Aorta (tissue), 5 donors: Measurements from ENCODE around the gene LGSN. TPM values are rescaled to one million over a fixed set of nuclear protein-coding genes. Genes with fewer than 3 reads are reported as not detected.

Source experiments
- ATAC-seq: fragments of 200-7000 bp; cut with Tn5 transposase; one replicate; pipeline ENCODE4 v1.9.1; 2022; ENCODE audit warnings: moderate library complexity; ENCODE audit not compliant: low FRiP score
- DNase-seq, 2 donors: peaks; one replicate each; pipeline ENCODE4 v3.0.0-alpha.2; 2020
- H3K27ac ChIP-seq, 2 donors: one replicate each; pipeline ENCODE4 v1.5.1; 2013; ENCODE audit warnings: low read length in 2 of 2, mild to moderate bottlenecking in 2 of 2, moderate library complexity in 2 of 2, control low read depth in 1 of 2, inconsistent platforms in 1 of 2, low read depth in 1 of 2
- H3K27me3 ChIP-seq, 2 donors: one replicate each; pipeline ENCODE4 v1.6.1; 2013; ENCODE audit warnings: control low read depth in 1 of 2, low read length in 1 of 2, mild to moderate bottlenecking in 1 of 2, moderate library complexity in 1 of 2; ENCODE audit not compliant: insufficient read depth in 2 of 2, control insufficient read depth in 1 of 2
- H3K36me3 ChIP-seq, 2 donors: one replicate each; pipeline ENCODE4 v1.6.1; 2013; ENCODE audit warnings: control low read depth in 1 of 2, low read length in 1 of 2, mild to moderate bottlenecking in 1 of 2; ENCODE audit not compliant: insufficient read depth in 2 of 2, control insufficient read depth in 1 of 2
- H3K4me1 ChIP-seq, 2 donors: one replicate each; pipeline ENCODE4 v1.6.1; 2013; ENCODE audit warnings: low read length in 2 of 2, control low read depth in 1 of 2, mild to moderate bottlenecking in 1 of 2, moderate library complexity in 1 of 2; ENCODE audit not compliant: insufficient read depth in 2 of 2, control insufficient read depth in 1 of 2
- H3K4me3 ChIP-seq, 2 donors: one replicate each; pipeline ENCODE4 v1.5.1; 2013; ENCODE audit warnings: low read length in 2 of 2, control low read depth in 1 of 2, mild to moderate bottlenecking in 1 of 2
- H3K9me3 ChIP-seq: one replicate; pipeline ENCODE4 v1.6.1; 2013; ENCODE audit warnings: mild to moderate bottlenecking, low read length; ENCODE audit not compliant: control insufficient read depth
- WGBS, 2 donors: extraction: QIAGEN DNeasy Blood & Tissue Kit; methylation state at CpG; one replicate each; pipeline ENCODE4 v1.1.7; 2013; 5-methylcytosine and 5-hydroxymethylcytosine counted together
- intact Hi-C, 2 donors: fragments of 100-400 bp; cut with DNase I; formaldehyde crosslinking; loops; one replicate each; pipeline versions ENCODE4 v1.14.2 to v1.15.0; 2022
- polyA plus RNA-seq, 2 donors: library from polyadenylated mRNA; stranded (reverse); fragments of 200-250 nt; gene quantifications; one replicate each; pipeline ENCODE4 v1.2.3, GENCODE V29; 2013
- total RNA-seq, 2 donors: library from RNA; stranded (reverse); fragmentation: NEBNext Ultra II Directional; extraction: Animal tissue kit (Norgen Biotek cat#: 25700); gene quantifications; one replicate each; pipeline ENCODE4 v1.2.1, GENCODE V29; 2021
- donor health status: healthy with polysubstance abuse.
- donor health status: Bipolar disorder and iron deficiency.
- donor health status: DM: no; HTN: no; CAD: no.
- donor health status: DM: no; HTN: no; CAD: no.
- donor health status: DM: yes; HTN: yes; CAD: no.

Gene LGSN
- total and polyA plus RNA-seq, 4 donors, result not detected

DNA sequence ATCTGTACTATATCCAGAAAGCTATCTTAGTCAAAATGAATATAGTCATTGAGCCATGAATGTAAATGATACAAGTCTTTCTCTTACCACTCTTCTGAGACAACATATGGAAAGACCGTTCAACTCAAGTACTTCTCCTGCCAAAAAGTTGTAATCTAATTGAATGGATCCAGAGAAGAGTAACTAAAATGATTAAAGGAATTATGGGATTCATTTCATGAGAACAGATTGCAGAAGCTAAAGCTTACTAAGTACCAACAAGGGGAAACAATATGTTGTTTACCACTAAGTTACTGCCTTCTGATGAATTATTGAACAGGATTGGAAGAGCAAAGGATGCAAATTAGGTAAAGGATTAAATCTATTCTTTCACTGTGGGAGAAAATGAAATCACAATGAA is 2.0 kb upstream of the LGSN start:
- DNase-seq (no peak), ATAC-seq (no peak)
- Histone ChIP-seq H3K4me3 (no peak overlapping the region), H3K36me3 (no peaks in the 10 kb centered on the region), H3K9me3 (no peaks in the 10 kb centered on the region), H3K4me1 (no peaks in the 10 kb centered on the region), H3K27me3 (no peaks in the 10 kb centered on the region), H3K27ac (no peak overlapping the region)
- intact Hi-C loops, result no loop called here
- 84 to 88% methylated on average over 1 of the region's 1 CpG for WGBS, 2 donors

DNA sequence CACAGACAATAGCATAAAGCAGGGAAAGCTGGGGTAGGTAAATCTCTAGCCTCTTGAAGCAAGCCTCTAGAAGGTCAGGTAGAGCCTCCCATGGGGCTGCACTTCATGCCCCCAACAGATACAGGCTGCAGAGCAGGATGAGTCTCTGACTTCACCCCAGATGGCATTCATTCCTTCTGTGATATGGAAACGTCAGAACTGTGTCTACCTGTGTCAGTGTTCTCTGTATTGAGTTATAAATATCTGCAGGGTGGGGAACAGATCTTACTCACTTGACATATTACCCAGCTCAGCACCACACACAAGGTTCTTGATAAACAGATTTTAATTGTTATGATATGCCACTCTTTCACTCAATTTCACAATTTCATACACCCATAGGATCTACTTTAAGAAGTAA is 2.1 kb downstream of the LGSN start:
- intact Hi-C loops, result no loop called here
- ATAC-seq (no peak), DNase-seq (no peak)
- no peak overlapping the region for H3K27ac ChIP-seq
- no peaks in the 10 kb centered on the region for H3K9me3 ChIP-seq
- no peaks in the 10 kb centered on the region for H3K27me3 ChIP-seq
- H3K4me1 ChIP-seq, result no peaks in the 10 kb centered on the region
- 20 to 23% methylated on average over 1 of the region's 1 CpG for WGBS, 2 donors
- no peak overlapping the region for H3K4me3 ChIP-seq
- no peaks in the 10 kb centered on the region for H3K36me3 ChIP-seq

DNA sequence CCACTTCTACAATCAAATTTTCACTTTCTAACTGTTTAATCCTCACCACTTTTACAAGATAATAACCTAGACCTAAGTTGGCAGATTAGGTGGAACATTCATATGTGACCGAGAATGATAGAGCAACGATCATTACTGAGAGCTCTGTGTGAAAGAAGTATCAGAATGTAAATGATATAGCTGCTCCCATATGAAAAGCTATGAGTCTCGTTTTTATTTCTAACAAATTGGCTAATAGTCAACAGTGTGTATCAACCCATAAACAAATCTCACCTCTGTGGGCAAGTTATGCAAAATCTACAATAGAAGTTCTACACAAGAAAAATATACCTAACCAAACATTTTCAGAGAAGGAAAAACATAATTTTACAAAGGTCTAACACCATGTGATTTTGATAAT is 3.7 kb downstream of the LGSN start:
- Histone ChIP-seq H3K4me1 (no peaks in the 10 kb centered on the region), H3K9me3 (no peaks in the 10 kb centered on the region), H3K27me3 (no peaks in the 10 kb centered on the region), H3K36me3 (no peaks in the 10 kb centered on the region), H3K4me3 (no peak overlapping the region), H3K27ac (no peak overlapping the region)
- 69 to 78% methylated on average over 3 of the region's 3 CpGs for WGBS, 2 donors
- DNase-seq (no peak), ATAC-seq (no peak)
- intact Hi-C loops, result no loop called here

DNA sequence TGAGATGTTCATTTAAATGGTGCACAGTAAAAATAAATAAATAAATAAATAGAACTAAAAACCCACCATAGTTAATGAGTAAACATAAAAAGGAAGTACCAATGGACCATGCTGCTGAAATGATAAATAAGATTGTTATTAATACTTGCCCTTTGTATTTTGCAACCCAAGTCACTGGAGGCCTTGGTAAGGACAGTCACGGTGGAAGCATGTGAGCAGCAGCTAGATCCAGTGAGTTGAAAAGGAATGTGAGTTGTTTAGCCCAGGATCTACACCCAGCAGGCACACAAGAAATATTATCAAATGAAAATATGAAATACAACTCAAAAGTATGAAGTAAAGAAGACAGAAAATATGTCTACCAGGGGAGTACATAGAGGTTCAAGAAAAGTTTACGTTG is 6.7 kb downstream of the LGSN start:
- H3K9me3 ChIP-seq, result no peaks in the 10 kb centered on the region
- ATAC-seq, result no peak
- H3K27ac ChIP-seq, result no peak overlapping the region
- no peak for DNase-seq
- no peaks in the 10 kb centered on the region for H3K36me3 ChIP-seq
- no peaks in the 10 kb centered on the region for H3K4me1 ChIP-seq
- intact Hi-C loops, result no loop called here
- 88 to 91% methylated on average over 2 of the region's 2 CpGs for WGBS, 2 donors
- no peaks in the 10 kb centered on the region for H3K27me3 ChIP-seq
- no peak overlapping the region for H3K4me3 ChIP-seq

DNA sequence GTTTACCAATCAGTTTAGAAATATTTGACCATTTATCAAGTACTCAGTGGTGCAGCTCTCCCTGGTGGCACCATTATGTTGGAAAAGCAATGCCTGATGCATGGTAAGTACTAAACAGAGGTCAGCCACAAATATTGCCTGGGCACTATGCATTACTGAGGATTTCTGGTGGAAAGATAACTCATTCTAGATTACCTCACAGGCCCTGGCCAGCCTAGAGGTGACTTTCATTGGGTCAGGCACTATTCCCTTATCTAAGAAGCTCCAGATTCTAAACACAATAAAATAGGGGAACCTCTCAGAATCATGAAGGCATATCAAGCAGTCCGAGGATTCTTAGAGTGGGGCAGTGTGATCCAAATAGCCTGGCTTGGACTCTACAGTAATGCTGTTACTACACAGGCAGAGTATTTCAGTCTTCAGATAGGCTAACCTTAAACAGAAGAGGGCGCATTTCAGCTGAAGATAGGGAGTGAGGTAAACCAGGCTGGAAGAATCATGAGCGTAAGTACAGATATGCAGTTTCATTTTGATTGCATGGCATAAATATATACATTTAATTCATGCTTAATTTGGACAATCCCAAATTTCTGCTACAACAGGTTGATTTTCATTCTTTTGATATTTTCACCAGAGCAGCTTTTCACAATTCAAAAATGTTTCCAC is 12.1 kb downstream of the LGSN start:
- no peak for DNase-seq
- no peaks in the 10 kb centered on the region for H3K27me3 ChIP-seq
- no peaks in the 10 kb centered on the region for H3K36me3 ChIP-seq
- H3K9me3 ChIP-seq, result no peaks in the 10 kb centered on the region
- H3K27ac ChIP-seq, result no peak overlapping the region
- ATAC-seq, result peak; percentile 30
- no peaks in the 10 kb centered on the region for H3K4me1 ChIP-seq
- WGBS, 2 donors, result 45% methylated on average over 3 of the region's 3 CpGs
- intact Hi-C loops, result no loop called here
- H3K4me3 ChIP-seq, result no peak overlapping the region

DNA sequence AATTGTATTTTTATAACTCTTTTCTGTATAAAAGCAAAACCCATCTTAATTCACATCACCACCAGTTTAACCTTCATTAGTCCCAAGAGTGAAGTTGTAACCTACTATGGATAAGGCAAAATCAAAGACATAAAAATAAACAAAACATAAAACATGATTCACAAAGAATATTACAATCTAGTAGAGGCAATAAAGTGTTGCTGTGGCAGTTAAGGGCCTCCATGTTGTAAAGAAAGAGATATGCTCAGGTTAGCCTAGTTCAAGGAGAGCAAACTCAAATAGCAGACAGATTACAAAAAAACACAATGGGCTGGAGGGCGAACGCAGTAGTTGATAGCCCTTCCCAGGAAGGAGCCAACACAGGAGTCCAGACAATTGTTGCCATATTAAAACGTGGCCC is 13.4 kb downstream of the LGSN start:
- intact Hi-C loops, result no loop called here
- Histone ChIP-seq H3K4me3 (no peak overlapping the region), H3K27me3 (no peaks in the 10 kb centered on the region), H3K36me3 (no peaks in the 10 kb centered on the region), H3K9me3 (no peaks in the 10 kb centered on the region), H3K27ac (no peak overlapping the region), H3K4me1 (no peaks in the 10 kb centered on the region)
- WGBS, 2 donors, result 76 to 90% methylated on average over 3 of the region's 3 CpGs
- ATAC-seq (no peak), DNase-seq (no peak)

DNA sequence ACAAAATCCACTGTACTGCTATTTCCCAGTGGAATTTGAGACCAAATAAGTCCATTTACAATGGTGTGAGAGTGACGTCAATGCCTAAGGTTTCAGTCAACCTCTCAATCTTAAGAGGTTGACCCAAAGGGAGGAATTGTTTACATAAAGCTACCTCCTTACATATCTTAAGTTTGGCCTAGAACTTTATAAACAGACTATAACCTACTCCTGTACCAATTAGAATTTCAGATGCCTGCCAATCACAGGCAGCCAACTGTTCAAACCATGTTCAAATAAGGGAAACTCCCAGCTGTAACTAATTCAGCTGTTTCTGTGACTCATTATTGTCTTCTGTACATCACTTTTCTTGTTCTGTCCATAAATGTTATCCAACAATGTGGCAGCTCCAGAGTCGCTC is 14.5 kb downstream of the LGSN start:
- intact Hi-C loops, result no loop called here
- DNase-seq (no peak), ATAC-seq (no peak)
- Histone ChIP-seq H3K27ac (no peak overlapping the region), H3K36me3 (no peaks in the 10 kb centered on the region), H3K4me3 (no peak overlapping the region), H3K9me3 (no peaks in the 10 kb centered on the region), H3K27me3 (no peaks in the 10 kb centered on the region), H3K4me1 (no peaks in the 10 kb centered on the region)
- 54 to 59% methylated on average over 2 of the region's 2 CpGs for WGBS, 2 donors

DNA sequence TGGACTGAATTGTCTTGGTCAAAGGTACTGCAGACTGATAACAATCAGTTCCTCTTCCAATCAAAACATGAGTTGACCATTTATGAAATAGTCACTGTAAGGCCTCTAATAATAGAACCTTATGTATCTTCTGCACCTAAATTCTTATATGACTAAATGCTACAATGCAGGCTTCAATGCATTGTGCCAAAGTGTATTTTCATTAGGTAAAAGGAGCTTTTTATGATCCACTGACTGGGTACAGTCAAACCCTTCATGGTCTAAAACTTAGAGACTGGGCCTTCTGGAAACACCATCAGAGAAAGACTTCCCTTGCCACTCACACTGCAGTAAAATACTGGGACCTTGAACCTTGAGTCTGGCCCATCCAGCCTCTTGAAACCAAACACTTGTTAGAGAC is 16.3 kb downstream of the LGSN start:
- no peaks in the 10 kb centered on the region for H3K9me3 ChIP-seq
- ATAC-seq (no peak), DNase-seq (no peak)
- H3K4me1 ChIP-seq, result no peaks in the 10 kb centered on the region
- H3K4me3 ChIP-seq, result no peak overlapping the region
- H3K36me3 ChIP-seq, result no peaks in the 10 kb centered on the region
- intact Hi-C loops, result no loop called here
- H3K27me3 ChIP-seq, result no peaks in the 10 kb centered on the region
- H3K27ac ChIP-seq, result no peak overlapping the region

DNA sequence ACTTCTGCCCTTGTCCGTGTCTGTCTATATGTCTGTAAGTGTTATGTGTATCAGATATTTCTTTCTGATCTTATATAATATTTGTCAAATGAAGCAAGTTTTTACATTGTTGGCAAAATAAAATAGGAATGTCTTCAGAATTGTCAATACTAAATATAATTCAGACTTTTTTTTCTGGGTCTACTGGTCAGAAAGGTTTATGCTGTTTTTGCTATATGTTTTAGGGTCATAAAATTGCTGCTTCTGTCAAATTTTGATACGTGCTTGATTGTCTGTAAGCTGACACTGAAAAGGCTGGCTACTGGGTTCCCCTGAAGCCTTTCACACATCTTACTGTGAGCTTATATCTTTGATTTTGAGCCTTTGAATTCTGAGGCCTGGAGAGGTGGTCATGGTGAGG is 20.1 kb downstream of the LGSN start:
- Histone ChIP-seq H3K27ac (no peak overlapping the region), H3K4me1 (no peaks in the 10 kb centered on the region), H3K9me3 (no peaks in the 10 kb centered on the region), H3K4me3 (no peak overlapping the region), H3K36me3 (no peaks in the 10 kb centered on the region), H3K27me3 (no peaks in the 10 kb centered on the region)
- DNase-seq, result no peak
- intact Hi-C loops, result no loop called here
- no peak for ATAC-seq
- 85 to 93% methylated on average over 2 of the region's 2 CpGs for WGBS, 2 donors
